H1 (cell line): ENCODE measurements around the gene MAP2K7. TPM values are rescaled to one million over a fixed set of nuclear protein-coding genes. Genes with fewer than 3 reads are reported as not detected.

Experiments used
- CTCF ChIA-PET: fragments of 300-600 bp; sonication (Branson Sonifier 250); formaldehyde crosslinking; loops from one replicate; lab custom pipeline; 2021; ENCODE audit not compliant: partially characterized antibody; lab: Charles Lee
- POLR2A ChIA-PET: fragments of 300-600 bp; sonication (Branson Sonifier 250); formaldehyde crosslinking; loops from one replicate; lab custom pipeline; 2021; ENCODE audit warnings: inconsistent platforms; ENCODE audit not compliant: partially characterized antibody; lab: Charles Lee
- DNase-seq, 2 experiments: peaks; one replicate each; pipeline versions ENCODE4 v3.0.0 to v3.0.0-alpha.2; 2010 to 2022; ENCODE audit warnings: low spot score in 2 of 2, low read depth in 1 of 2, mixed read lengths in 1 of 2
- FAIRE-seq: peaks from 2 replicates; lab custom pipeline; 2011; peaks lifted over from hg19 to GRCh38; lab: Jason Lieb, UNC
- H2AFZ ChIP-seq: 2 replicates; pipeline ENCODE4 v1.8.1; 2012; ENCODE audit warnings: low read length, inconsistent platforms
- H2AK5ac ChIP-seq: 2 replicates; pipeline ENCODE4 v1.6.1; 2013; ENCODE audit warnings: low read depth, low read length
- H2BK120ac ChIP-seq: replicated peaks from 2 replicates; pipeline ENCODE3; 2013; ENCODE audit warnings: low read depth, low read length, inconsistent platforms
- H2BK12ac ChIP-seq: 2 replicates; pipeline ENCODE4 v1.6.1; 2013; ENCODE audit warnings: low read depth, low read length
- H2BK15ac ChIP-seq: 2 replicates; pipeline ENCODE4 v1.6.1; 2013; ENCODE audit warnings: low read length
- H2BK20ac ChIP-seq: 2 replicates; pipeline ENCODE4 v1.6.1; 2013; ENCODE audit warnings: low read length
- H2BK5ac ChIP-seq: 2 replicates; pipeline ENCODE4 v1.6.1; 2013; ENCODE audit warnings: low read depth, low read length
- H3K14ac ChIP-seq: 2 replicates; pipeline ENCODE4 v1.6.1; 2013; ENCODE audit warnings: inconsistent platforms; ENCODE audit not compliant: insufficient read length
- H3K18ac ChIP-seq: 2 replicates; pipeline ENCODE4 v1.6.1; 2013; ENCODE audit warnings: low read length; ENCODE audit errors: extremely low read depth
- H3K23ac ChIP-seq: 2 replicates; pipeline ENCODE4 v1.6.1; 2013; ENCODE audit warnings: inconsistent platforms; ENCODE audit not compliant: insufficient read length
- H3K23me2 ChIP-seq: 2 replicates; pipeline ENCODE4 v1.6.1; 2013; ENCODE audit warnings: low read depth, low read length
- H3K27ac ChIP-seq: 2 replicates; pipeline ENCODE4 v1.6.1; 2011; ENCODE audit warnings: low read depth, low read length, inconsistent platforms
- H3K27me3 ChIP-seq, 4 experiments: replicated peaks in 1 of 4; 1 replicate in 1 of 4; 2 replicates in 3 of 4; pipeline versions ENCODE4 v1.6.1 to v1.8.1; 2011 to 2013; ENCODE audit warnings: low read length in 3 of 4, mild to moderate bottlenecking in 3 of 4, inconsistent platforms in 2 of 4, mixed read lengths in 2 of 4, moderate library complexity in 1 of 4; ENCODE audit not compliant: control insufficient read depth in 3 of 4, insufficient read depth in 3 of 4; ENCODE audit errors: extremely low read depth in 1 of 4
- H3K36me3 ChIP-seq, 4 experiments: 2 replicates each; pipeline versions ENCODE4 v1.6.1 to v1.8.1; 2011 to 2013; ENCODE audit warnings: mild to moderate bottlenecking in 4 of 4, low read length in 3 of 4, moderate library complexity in 2 of 4, control low read depth in 1 of 4, inconsistent platforms in 1 of 4; ENCODE audit not compliant: insufficient read depth in 4 of 4, control insufficient read depth in 2 of 4
- H3K4ac ChIP-seq: replicated peaks from 2 replicates; pipeline ENCODE3; 2013; ENCODE audit warnings: low read length, low read depth, mixed read lengths, inconsistent platforms; ENCODE audit not compliant: insufficient read length
- H3K4me1 ChIP-seq, 4 experiments: replicated peaks in 1 of 4; 1 replicate in 1 of 4; 2 replicates in 3 of 4; pipeline versions ENCODE4 v1.6.1 to v1.8.1; 2011 to 2013; ENCODE audit warnings: low read length in 3 of 4, inconsistent platforms in 2 of 4, mixed read lengths in 1 of 4; ENCODE audit not compliant: insufficient read depth in 4 of 4, control insufficient read depth in 3 of 4
- H3K4me2 ChIP-seq, 2 experiments: 2 replicates each; pipeline versions ENCODE4 v1.6.1 to v1.8.1; 2011 to 2013; ENCODE audit warnings: low read depth in 2 of 2, low read length in 2 of 2, control low read depth in 1 of 2, inconsistent platforms in 1 of 2, mild to moderate bottlenecking in 1 of 2; ENCODE audit not compliant: insufficient read depth in 1 of 2
- H3K4me3 ChIP-seq, 4 experiments: fragments of 200-600, 300-600 bp in 1 of 4; sonication (generic), shearing (Covaris generic), sonication (Bioruptor Twin) in 1 of 4; 2 replicates each; pipeline versions ENCODE4 v1.5.1 to v1.8.1; 2011 to 2016; ENCODE audit warnings: low read length in 4 of 4, low read depth in 3 of 4, control low read depth in 2 of 4, inconsistent platforms in 2 of 4, mild to moderate bottlenecking in 2 of 4, mixed read lengths in 1 of 4, moderate library complexity in 1 of 4; ENCODE audit not compliant: insufficient read depth in 2 of 4; ENCODE audit errors: extremely low read depth in 1 of 4
- H3K56ac ChIP-seq: replicated peaks from 2 replicates; pipeline ENCODE3; 2013; ENCODE audit warnings: low read depth, mild to moderate bottlenecking, mixed read lengths, low read length, inconsistent platforms; ENCODE audit not compliant: insufficient read length
- H3K79me1 ChIP-seq: 2 replicates; pipeline ENCODE4 v1.6.1; 2013; ENCODE audit warnings: low read depth, low read length, control low read depth
- H3K79me2 ChIP-seq, 2 experiments: 2 replicates each; pipeline versions ENCODE4 v1.6.1 to v1.8.1; 2012 to 2013; ENCODE audit warnings: low read length in 2 of 2, mild to moderate bottlenecking in 2 of 2, inconsistent platforms in 1 of 2; ENCODE audit not compliant: insufficient read depth in 2 of 2, control insufficient read depth in 1 of 2
- H3K9ac ChIP-seq, 4 experiments: replicated peaks in 1 of 4; 1 replicate in 1 of 4; 2 replicates in 3 of 4; pipeline versions ENCODE4 v1.6.1 to v1.8.1; 2011 to 2013; ENCODE audit warnings: low read depth in 3 of 4, low read length in 3 of 4, control low read depth in 2 of 4, mild to moderate bottlenecking in 2 of 4, moderate library complexity in 2 of 4, inconsistent platforms in 1 of 4; ENCODE audit errors: extremely low read depth in 1 of 4
- H3K9me3 ChIP-seq, 2 experiments: 2 replicates each; pipeline versions ENCODE4 v1.6.1 to v1.8.1; 2012 to 2013; ENCODE audit warnings: mild to moderate bottlenecking in 2 of 2, moderate library complexity in 2 of 2, control low read depth in 1 of 2, inconsistent platforms in 1 of 2, low read depth in 1 of 2, low read length in 1 of 2, mixed read lengths in 1 of 2; ENCODE audit not compliant: insufficient read depth in 2 of 2
- H4K20me1 ChIP-seq, 2 experiments: replicated peaks in 1 of 2; 2 replicates each; pipeline versions ENCODE3 to v1.8.1; 2011 to 2013; ENCODE audit warnings: inconsistent platforms in 2 of 2, low read length in 2 of 2, mild to moderate bottlenecking in 1 of 2; ENCODE audit not compliant: insufficient read depth in 2 of 2, control insufficient read depth in 1 of 2
- H4K5ac ChIP-seq: 2 replicates; pipeline ENCODE4 v1.6.1; 2013; ENCODE audit warnings: low read length, low read depth, mixed read lengths, inconsistent platforms; ENCODE audit not compliant: insufficient read length
- H4K8ac ChIP-seq: 2 replicates; pipeline ENCODE4 v1.8.0; 2013; ENCODE audit warnings: mild to moderate bottlenecking, moderate library complexity, low read length, inconsistent platforms; ENCODE audit not compliant: insufficient read depth; ENCODE audit errors: extremely low read depth
- H4K91ac ChIP-seq: replicated peaks from 2 replicates; pipeline ENCODE3; 2013; ENCODE audit warnings: low read length, mixed read lengths, inconsistent platforms; ENCODE audit not compliant: insufficient read length
- BCL11A ChIP-seq, 2 experiments: IDR thresholded peaks; one replicate each; pipeline ENCODE4 v1.6.1; 2011; ENCODE audit warnings: low read depth in 2 of 2, low read length in 2 of 2, mild to moderate bottlenecking in 2 of 2
- CBX8 ChIP-seq: fragments of 300-800, 300-1000 bp; sonication (generic); IDR thresholded peaks from 2 replicates; pipeline ENCODE4 v1.7.1; 2016; ENCODE audit warnings: low read depth, low read length, borderline replicate concordance
- CHD1 ChIP-seq: IDR thresholded peaks from 2 replicates; pipeline ENCODE4 v1.6.1; 2012; ENCODE audit warnings: low read depth, low read length, improper control_type of control experiment
- KDM5A ChIP-seq: fragments of 200-600 bp; IDR thresholded peaks from 2 replicates; pipeline ENCODE4 v1.7.1; 2012; ENCODE audit warnings: mild to moderate bottlenecking, low read length, inconsistent platforms, mixed read lengths
- MAX ChIP-seq: IDR thresholded peaks from 2 replicates; pipeline ENCODE4 v1.6.1; 2012; ENCODE audit warnings: inconsistent platforms
- NRF1 ChIP-seq: IDR thresholded peaks from 2 replicates; pipeline ENCODE4 v1.6.1; 2011; ENCODE audit warnings: mild to moderate bottlenecking, low read depth, low read length, improper control_type of control experiment
- PHF8 ChIP-seq: fragments of 200-600 bp; sonication (generic); conservative IDR thresholded peaks from 2 replicates; pipeline ENCODE4 v1.7.1; 2012; ENCODE audit warnings: low read depth, mild to moderate bottlenecking, inconsistent platforms, low read length, moderate library complexity
- RAD21 ChIP-seq, 2 experiments: IDR thresholded peaks in 1 of 2; conservative IDR thresholded peaks in 1 of 2; 2 replicates each; pipeline ENCODE4 v1.6.1; 2011; ENCODE audit warnings: low read depth in 2 of 2, low read length in 2 of 2, improper control_type of control experiment in 1 of 2, inconsistent platforms in 1 of 2, mild to moderate bottlenecking in 1 of 2, moderate library complexity in 1 of 2
- RFX5 ChIP-seq: IDR thresholded peaks from 2 replicates; pipeline ENCODE4 v1.6.1; 2011; ENCODE audit warnings: low read depth, low read length, improper control_type of control experiment, borderline replicate concordance
- ZNF274 ChIP-seq: IDR thresholded peaks from 2 replicates; pipeline ENCODE4 v1.7.0; 2012; ENCODE audit warnings: low read length, borderline replicate concordance; ENCODE audit errors: extremely low read depth
- WGBS, 2 experiments: shearing (Covaris generic) in 1 of 2; methylation state at CpG; one replicate each; pipeline versions ENCODE4 v1.1.6 to v1.1.7; 2013 to 2015; ENCODE audit warnings: low lambda C conversion rate in 2 of 2, mixed read lengths in 2 of 2, inconsistent platforms in 1 of 2, low coverage in 1 of 2, missing lambda C conversion rate in 1 of 2; ENCODE audit not compliant: insufficient replicate concordance in 2 of 2, insufficient coverage in 1 of 2, insufficient read length in 1 of 2; ENCODE audit errors: extremely low coverage in 1 of 2, missing lambda C conversion rate in 1 of 2; 5-methylcytosine and 5-hydroxymethylcytosine counted together
- polyA plus RNA-seq, 7 experiments: library from polyadenylated mRNA; depleted of rRNA in 3 of 7; stranded (reverse) in 5 of 7; unstranded in 2 of 7; fragments of >200 nt in 5 of 7; fragments of 200-250 nt in 2 of 7; gene quantifications; 1 replicate in 5 of 7; 2 replicates in 1 of 7; 4 replicates in 1 of 7; pipeline versions ENCODE4 v1.2.1 to v1.2.3, GENCODE V29; 2011 to 2013; ENCODE audit warnings: missing spikeins in 2 of 7, mixed read lengths in 2 of 7
- total RNA-seq: library from RNA; stranded (reverse); fragmentation: NEBNext Ultra II Directional; extraction: Animal tissue kit (Norgen Biotek cat#: 25700); gene quantifications from 2 replicates; pipeline ENCODE4 v1.2.1, GENCODE V29; 2021

Gene MAP2K7
- total and polyA plus RNA-seq, 2 of the 8 experiments (the other 6 are each of a cell fraction or from before 2014, with no cell fraction given), result 8.9 to 38.3 TPM

GRCh38 chr19:7874076-7874896, 29.4 kb upstream of the MAP2K7 start, which contains the start of gene PRR36:
Gene PRR36, minus strand, starts transcription at chr19:7874390. Its CDS starts 701 bp downstream, at chr19:7873689.
- Histone ChIP-seq H3K9ac (peak within 1 kb of the TSS; percentile 54 to 77 (median 62)), H4K5ac (peak within 1 kb of the TSS; percentile 85), H3K14ac (no peak within 1 kb of the TSS), H3K23ac (no peak within 1 kb of the TSS), H2AFZ (peak within 1 kb of the TSS; percentile 78; the same call in 1 of the 2 replicates), H4K8ac (peak within 1 kb of the TSS; percentile 82), H3K27me3 (peaks cover 0 to 7% (median 5%) of the 10 kb centered on the region in 4 experiments; a peak in 3 of 7 replicates), H3K4me2 (peak within 1 kb of the TSS; percentile 89 to 100), H3K79me1 (no peaks in the 10 kb centered on the region; the same call in 1 of the 2 replicates), H3K79me2 (no peaks in the 10 kb centered on the region), H2AK5ac (peak within 1 kb of the TSS; percentile 93; the same call in 1 of the 2 replicates), H3K4ac (peak within 1 kb of the TSS; percentile 38), H3K23me2 (peaks cover 12% of the 10 kb centered on the region), H2BK5ac (peak within 1 kb of the TSS; percentile 66; the same call in 1 of the 2 replicates), H2BK15ac (no peak within 1 kb of the TSS), H2BK12ac (peak within 1 kb of the TSS; percentile 27; the same call in 1 of the 2 replicates), H2BK20ac (no peak within 1 kb of the TSS), H3K9me3 (no peaks in the 10 kb centered on the region), H3K27ac (0 out of 2 replicates have a peak within 1 kb of the TSS, but pooled peaks have one; percentile 46), H3K36me3 (no peaks in the 10 kb centered on the region), H3K4me1 (peaks cover 0 to 17% (median 12%) of the 10 kb centered on the region in 4 experiments; a peak in 5 of 7 replicates), H3K56ac (peak within 1 kb of the TSS; percentile 1), H3K4me3 (peak within 1 kb of the TSS; percentile 67 to 98 (median 70)), H3K18ac (peak within 1 kb of the TSS; percentile 93), H4K91ac (no peak within 1 kb of the TSS), H4K20me1 (peaks cover 4% of the 10 kb centered on the region in 2 experiments), H2BK120ac (no peak within 1 kb of the TSS)
- 1% methylated on average over 47 of the region's 88 CpGs; no CpG with 5 or more reads in 1 of the 2 experiments for WGBS, 2 experiments
- DNase-seq (peak in 1 of 2 experiments; percentile 93), FAIRE-seq (no peak)
- POLR2A ChIA-PET, result interaction anchor here (0.6 to 2.0 kb wide), 9 partner anchors 9 to 279 kb away, joined by 3 to 9 read pairs (median 4); partner anchors contain the start of gene LRRC8E
- CTCF ChIA-PET, result interaction anchor here (0.9 to 3.5 kb wide), 12 partner anchors 8 to 48 kb away, joined by 3 to 17 read pairs (median 4); partner anchors contain the start of genes MAP2K7 and SNAPC2
- peak; percentile 13 to 47; a peak in 2 of 4 replicates for TF ChIP-seq RAD21 (IDR thresholded peaks at IDR 0.05 in 1 of 2, conservative IDR thresholded peaks at IDR 0.05 in 1 of 2; ENCODE audit: low read depth in 2 of 2, low read length in 2 of 2)
- TF ChIP-seq MAX, result no peak; the same call in none of the 2 replicates
- TF ChIP-seq NRF1, result no peak
- TF ChIP-seq CHD1, result no peak
- TF ChIP-seq ZNF274, result no peak
- no peak for TF ChIP-seq BCL11A (IDR thresholded peaks at IDR 0.05; ENCODE audit: low read depth in 2 of 2, low read length in 2 of 2)
- peak; percentile 64 for TF ChIP-seq PHF8
- TF ChIP-seq KDM5A, result no peak
- TF ChIP-seq CBX8, result no peak
- TF ChIP-seq RFX5, result no peak
